ENCODE data around the gene CCR7. TPM values are rescaled to one million over a fixed set of nuclear protein-coding genes. Genes with fewer than 3 reads are reported as not detected.

Gene CCR7
- total and polyA plus RNA-seq, 2 donors (not counting 1 experiment from before 2014, with no cell fraction given) = 116 to 481 TPM

GRCh38 chr17:40557531-40558299 is 7.6 kb downstream of the CCR7 start:
- TF ChIP-seq EZH2 (IDR thresholded peaks at IDR 0.05; ENCODE audit: borderline replicate concordance, insufficient read depth, low read depth, low read length, poor library complexity, severe bottlenecking) (no peak), CTCF (IDR thresholded peaks at IDR 0.05) (no peak)
- peak overlapping the region; percentile 46 for H3K4me2 ChIP-seq (replicated peaks; ENCODE audit: low read depth, low read length, poor library complexity, severe bottlenecking)
- peak overlapping the region; percentile 57 for H3K4me3 Mint-ChIP-seq
- ChIA-PET CTCF (interaction anchor here (1.4 to 25.2 kb wide), 7 partner anchors 6 to 203 kb away, joined by 3 to 634 read pairs (median 49); partner anchors contain the start of gene IGFBP4), POLR2A (interaction anchor here (0.7 to 2.0 kb wide), 6 partner anchors 10 to 114 kb away, joined by 4 to 6 read pairs (median 4); no protein-coding TSS in a partner anchor)
- no peaks in the 10 kb centered on the region for H3K27me3 Mint-ChIP-seq
- H3K9me3 Mint-ChIP-seq (ENCODE audit: insufficient read depth) = no peaks in the 10 kb centered on the region
- ATAC-seq (ENCODE audit: low read depth) (no peak), DNase-seq (peak; percentile 20)
- no peaks in the 10 kb centered on the region for H3K27me3 ChIP-seq (replicated peaks in 1 of 4; ENCODE audit: control extremely low read depth in 1 of 4, control insufficient read depth in 3 of 4, insufficient read depth in 4 of 4, low read length in 3 of 4)
- peaks cover 98 to 100% of the 10 kb centered on the region in 2 donors for H3K4me1 ChIP-seq (ENCODE audit: control insufficient read depth in 2 of 2, insufficient read depth in 2 of 2, low read length in 2 of 2)
- no peak overlapping the region for H2AFZ ChIP-seq (ENCODE audit: insufficient read depth, low read depth, low read length, poor library complexity, severe bottlenecking)
- no peak overlapping the region for H3K4me3 ChIP-seq (ENCODE audit: control extremely low read depth in 1 of 5, extremely low read depth in 1 of 5, insufficient read depth in 1 of 5, low read depth in 2 of 5, low read length in 4 of 5)
- no peak overlapping the region for H3K9ac ChIP-seq (ENCODE audit: low read length)
- intact Hi-C loops (cut with micrococcal nuclease) = no loop called here
- peak overlapping the region; percentile 92 for H3K27ac Mint-ChIP-seq
- H3K79me2 ChIP-seq (ENCODE audit: control insufficient read depth, insufficient read depth, low read length) = peaks cover 75% of the 10 kb centered on the region
- H3K4me1 Mint-ChIP-seq = peaks cover 96% of the 10 kb centered on the region
- H4K20me1 ChIP-seq (ENCODE audit: control insufficient read depth, insufficient read depth, low read length, poor library complexity, severe bottlenecking) = peaks cover 31% of the 10 kb centered on the region
- WGBS (ENCODE audit: insufficient coverage) = 46% methylated on average over 5 of the region's 6 CpGs
- H3K36me3 ChIP-seq (replicated peaks in 1 of 2; ENCODE audit: control extremely low read depth in 1 of 2, control insufficient read depth in 1 of 2, extremely low read depth in 1 of 2, insufficient read depth in 2 of 2, low read length in 1 of 2) = peaks cover 0 to 72% of the 10 kb centered on the region in 2 experiments
- H3K27ac ChIP-seq (ENCODE audit: low read length in 2 of 2) = peak overlapping the region; percentile 3 to 98
- H3K9me3 ChIP-seq (ENCODE audit: control extremely low read depth in 1 of 3, control insufficient read depth in 2 of 3, insufficient read depth in 1 of 3, low read length in 2 of 3) = no peaks in the 10 kb centered on the region
